Activated naive CD8-positive, alpha-beta T cell treated with anti-CD3 and anti-CD28 coated beads, Interleukin-2, amount 10 ng/mL, durations not matched to agents 7 days and 5 days (primary cell): ENCODE data around the gene HLCS. TPM values are rescaled to one million over a fixed set of nuclear protein-coding genes. Genes with fewer than 3 reads are reported as not detected.

Source experiments
- ATAC-seq: fragments of 150-1000 bp; cut with Tn5 transposase; one replicate; pipeline ENCODE4 v1.10.0; 2021; ENCODE audit warnings: low read depth, moderate library complexity
- POLR2A ChIA-PET: fragments of 350-600 bp; sonication (Branson Sonifier 250); formaldehyde crosslinking; loops from one replicate; lab custom pipeline; 2021; ENCODE audit warnings: antibody characterized with exemption; lab: Charles Lee
- DNase-seq: peaks from one replicate; pipeline ENCODE4 v3.0.0; 2021
- H3K27ac Mint-ChIP-seq: one replicate; pipeline ENCODE4 v1.8.0; 2022; ENCODE audit warnings: mild to moderate bottlenecking, mixed read lengths
- H3K27me3 Mint-ChIP-seq: one replicate; pipeline ENCODE4 v1.8.0; 2022; ENCODE audit warnings: mild to moderate bottlenecking, moderate library complexity, mixed read lengths
- H3K36me3 Mint-ChIP-seq: one replicate; pipeline ENCODE4 v1.8.0; 2021; ENCODE audit warnings: mild to moderate bottlenecking, mixed read lengths
- H3K4me1 Mint-ChIP-seq: one replicate; pipeline ENCODE4 v1.8.0; 2021; ENCODE audit warnings: mixed read lengths
- H3K4me3 Mint-ChIP-seq: one replicate; pipeline ENCODE4 v1.8.0; 2022; ENCODE audit warnings: mild to moderate bottlenecking, moderate library complexity, mixed read lengths
- H3K9me3 Mint-ChIP-seq: one replicate; pipeline ENCODE4 v1.8.0; 2021; ENCODE audit warnings: mixed read lengths
- total RNA-seq, 2 experiments: library from RNA; stranded (reverse); gene quantifications; one replicate each; pipeline ENCODE4 v1.2.3, GENCODE V29; 2021

HLCS gene
- total RNA-seq, 2 experiments from 2014 or later, result 17.4 to 17.8 TPM

- ATAC-seq (no peak), DNase-seq (no peak)
- Mint-ChIP-seq H3K4me3 (no peak overlapping the region), H3K4me1 (no peaks in the 10 kb centered on the region), H3K27ac (no peak overlapping the region), H3K9me3 (peaks cover 14% of the 10 kb centered on the region), H3K27me3 (no peaks in the 10 kb centered on the region), H3K36me3 (peaks cover under 1% of the 10 kb centered on the region)
- POLR2A ChIA-PET, result no interaction called here
These were observed 166.6 kb downstream of the HLCS start for GRCh38 chr21:36799869-36800268.

- H3K36me3 Mint-ChIP-seq, result peaks cover 3% of the 10 kb centered on the region
These were observed 168.0 kb downstream of the HLCS start for GRCh38 chr21:36798491-36798890.

GRCh38 chr21:36796070-36796469, 170.4 kb downstream of the HLCS start:
- DNase-seq, result no peak
- H3K27ac Mint-ChIP-seq, result no peak overlapping the region
- no peaks in the 10 kb centered on the region for H3K4me1 Mint-ChIP-seq
- no peak for ATAC-seq
- POLR2A ChIA-PET, result no interaction called here
- no peak overlapping the region for H3K4me3 Mint-ChIP-seq
- H3K27me3 Mint-ChIP-seq, result no peaks in the 10 kb centered on the region
- H3K9me3 Mint-ChIP-seq, result peaks cover 11% of the 10 kb centered on the region
- peaks cover 3% of the 10 kb centered on the region for H3K36me3 Mint-ChIP-seq

More at GRCh38 chr21:36798491-36798890, 168.0 kb downstream of the HLCS start:
- no peak for ATAC-seq
- Mint-ChIP-seq H3K4me1 (no peaks in the 10 kb centered on the region), H3K27me3 (no peaks in the 10 kb centered on the region), H3K27ac (no peak overlapping the region), H3K4me3 (no peak overlapping the region), H3K9me3 (peaks cover 14% of the 10 kb centered on the region)
- no peak for DNase-seq
- POLR2A ChIA-PET, result no interaction called here

GRCh38 chr21:36792505-36792967, 173.9 kb downstream of the HLCS start:
- Mint-ChIP-seq H3K9me3 (peaks cover 4% of the 10 kb centered on the region), H3K27ac (no peak overlapping the region), H3K36me3 (peaks cover 6% of the 10 kb centered on the region), H3K27me3 (no peaks in the 10 kb centered on the region), H3K4me3 (no peak overlapping the region), H3K4me1 (no peaks in the 10 kb centered on the region)
- POLR2A ChIA-PET, result no interaction called here
- ATAC-seq (no peak), DNase-seq (no peak)

- ATAC-seq (no peak), DNase-seq (no peak)
- peaks cover 3% of the 10 kb centered on the region for H3K9me3 Mint-ChIP-seq
- H3K4me1 Mint-ChIP-seq, result no peaks in the 10 kb centered on the region
- H3K4me3 Mint-ChIP-seq, result no peak overlapping the region
- H3K27ac Mint-ChIP-seq, result no peak overlapping the region
- H3K27me3 Mint-ChIP-seq, result no peaks in the 10 kb centered on the region
- POLR2A ChIA-PET, result no interaction called here
- H3K36me3 Mint-ChIP-seq, result peaks cover 6% of the 10 kb centered on the region
These were observed 174.6 kb downstream of the HLCS start for GRCh38 chr21:36791695-36792470.

- peaks cover 3% of the 10 kb centered on the region for H3K9me3 Mint-ChIP-seq
- peaks cover 6% of the 10 kb centered on the region for H3K36me3 Mint-ChIP-seq
- ATAC-seq (no peak), DNase-seq (no peak)
- no peak overlapping the region for H3K4me3 Mint-ChIP-seq
- no peaks in the 10 kb centered on the region for H3K4me1 Mint-ChIP-seq
- no peaks in the 10 kb centered on the region for H3K27me3 Mint-ChIP-seq
- POLR2A ChIA-PET, result no interaction called here
- H3K27ac Mint-ChIP-seq, result no peak overlapping the region
These were observed 175.3 kb downstream of the HLCS start for GRCh38 chr21:36791180-36791579.

- Mint-ChIP-seq H3K27me3 (no peaks in the 10 kb centered on the region), H3K27ac (no peak overlapping the region), H3K9me3 (no peaks in the 10 kb centered on the region), H3K4me1 (no peaks in the 10 kb centered on the region), H3K4me3 (no peak overlapping the region), H3K36me3 (peaks cover 6% of the 10 kb centered on the region)
- no peak for ATAC-seq
- POLR2A ChIA-PET, result no interaction called here
- DNase-seq, result no peak
These were observed 175.9 kb downstream of the HLCS start for GRCh38 chr21:36790616-36791015.

- Mint-ChIP-seq H3K27me3 (no peaks in the 10 kb centered on the region), H3K4me3 (no peak overlapping the region), H3K36me3 (peaks cover 3% of the 10 kb centered on the region), H3K9me3 (no peaks in the 10 kb centered on the region), H3K4me1 (no peaks in the 10 kb centered on the region), H3K27ac (no peak overlapping the region)
- DNase-seq, result no peak
- POLR2A ChIA-PET, result no interaction called here
- no peak for ATAC-seq
These were observed 178.3 kb downstream of the HLCS start for GRCh38 chr21:36788120-36788638.

GRCh38 chr21:36786186-36786585, 180.3 kb downstream of the HLCS start:
- Mint-ChIP-seq H3K36me3 (peaks cover 3% of the 10 kb centered on the region), H3K27me3 (no peaks in the 10 kb centered on the region), H3K27ac (no peak overlapping the region), H3K9me3 (no peaks in the 10 kb centered on the region), H3K4me3 (no peak overlapping the region), H3K4me1 (no peaks in the 10 kb centered on the region)
- DNase-seq (no peak), ATAC-seq (no peak)
- POLR2A ChIA-PET, result no interaction called here

GRCh38 chr21:36785615-36786014, 180.9 kb downstream of the HLCS start:
- no peak overlapping the region for H3K4me3 Mint-ChIP-seq
- no peaks in the 10 kb centered on the region for H3K27me3 Mint-ChIP-seq
- POLR2A ChIA-PET, result no interaction called here
- no peaks in the 10 kb centered on the region for H3K9me3 Mint-ChIP-seq
- ATAC-seq (no peak), DNase-seq (no peak)
- no peaks in the 10 kb centered on the region for H3K4me1 Mint-ChIP-seq
- H3K27ac Mint-ChIP-seq, result no peak overlapping the region
- no peaks in the 10 kb centered on the region for H3K36me3 Mint-ChIP-seq

GRCh38 chr21:36784947-36785346, 181.5 kb downstream of the HLCS start:
- Mint-ChIP-seq H3K36me3 (no peaks in the 10 kb centered on the region), H3K27ac (no peak overlapping the region), H3K4me3 (no peak overlapping the region), H3K4me1 (no peaks in the 10 kb centered on the region), H3K9me3 (no peaks in the 10 kb centered on the region), H3K27me3 (no peaks in the 10 kb centered on the region)
- POLR2A ChIA-PET, result no interaction called here
- ATAC-seq, result no peak
- no peak for DNase-seq

- ATAC-seq (no peak), DNase-seq (no peak)
- Mint-ChIP-seq H3K27me3 (no peaks in the 10 kb centered on the region), H3K27ac (no peak overlapping the region), H3K4me1 (no peaks in the 10 kb centered on the region), H3K4me3 (no peak overlapping the region), H3K9me3 (no peaks in the 10 kb centered on the region), H3K36me3 (no peaks in the 10 kb centered on the region)
- POLR2A ChIA-PET, result no interaction called here
These were observed 182.7 kb downstream of the HLCS start for GRCh38 chr21:36783612-36784374.

- no peak overlapping the region for H3K4me3 Mint-ChIP-seq
- POLR2A ChIA-PET, result no interaction called here
- no peak for DNase-seq
- ATAC-seq, result no peak
- H3K27ac Mint-ChIP-seq, result no peak overlapping the region
- H3K4me1 Mint-ChIP-seq, result no peaks in the 10 kb centered on the region
- no peaks in the 10 kb centered on the region for H3K9me3 Mint-ChIP-seq
- H3K36me3 Mint-ChIP-seq, result no peaks in the 10 kb centered on the region
- H3K27me3 Mint-ChIP-seq, result no peaks in the 10 kb centered on the region
These were observed 185.6 kb downstream of the HLCS start for GRCh38 chr21:36780861-36781260.
